HL-60/S4 (cell line): ENCODE data around the gene LYL1.

Source experiments
- in situ Hi-C: fragments of 300-500 bp; cut with MboI; formaldehyde crosslinking; loops from 2 replicates; pipeline ENCODE4 v1.14.3; 2022; ENCODE audit warnings: low sequenced_read_pairs

The LYL1 gene

GRCh38 chr19:13110099-13110610 is 7.5 kb upstream of the LYL1 start:
- in situ Hi-C loops = no loop called here

DNA sequence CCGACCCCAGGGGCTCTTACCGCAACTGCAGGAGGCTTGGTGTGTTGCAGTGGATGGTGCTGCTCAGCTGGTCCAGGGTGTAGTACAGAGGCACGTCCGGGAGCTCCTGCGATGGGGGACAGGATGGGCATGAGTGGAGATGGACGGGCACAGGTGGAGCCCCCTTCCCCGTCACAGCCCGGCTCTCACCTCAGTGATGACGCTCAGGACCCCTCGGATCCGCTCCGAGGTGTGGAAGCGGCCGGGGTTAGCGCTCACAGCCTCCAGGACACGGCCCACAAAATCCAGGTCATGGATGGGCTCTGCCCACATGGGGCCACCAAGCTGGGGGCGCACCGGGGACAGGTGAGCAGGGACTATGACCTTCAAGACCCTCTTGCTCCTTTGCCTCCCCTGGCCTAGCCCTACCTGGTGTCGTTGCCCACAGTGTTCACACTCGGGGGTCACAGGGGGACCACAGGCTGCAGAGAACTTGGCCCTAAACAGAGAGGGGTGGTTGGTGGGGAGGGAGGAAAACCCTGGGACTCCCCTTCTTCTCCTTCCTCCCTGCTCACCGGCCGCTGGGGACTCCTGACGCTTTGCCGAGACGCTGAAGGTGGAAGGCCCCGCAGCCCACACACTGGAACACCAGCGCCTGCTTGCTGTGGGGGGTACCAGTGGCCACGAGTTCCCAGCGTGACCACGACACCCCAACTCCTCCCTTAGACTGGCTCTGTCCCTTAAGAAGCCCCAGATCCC is 6.9 kb upstream of the LYL1 start:
- in situ Hi-C loops = no loop called here

- in situ Hi-C loops = no loop called here
Measured at GRCh38 chr19:13104848-13105711, 2.4 kb upstream of the LYL1 start.

GRCh38 chr19:13104360-13104847 is 1.7 kb upstream of the LYL1 start:
- in situ Hi-C loops = no loop called here

- in situ Hi-C loops = no loop called here
Measured at GRCh38 chr19:13103581-13104359, 1.1 kb upstream of the LYL1 start.

- in situ Hi-C loops = no loop called here
Measured at GRCh38 chr19:13102416-13102665, 317 bp downstream of the LYL1 start.

GRCh38 chr19:13101590-13102415 is 855 bp downstream of the LYL1 start:
- in situ Hi-C loops = no loop called here

GRCh38 chr19:13100841-13101589 is 1.6 kb downstream of the LYL1 start:
- in situ Hi-C loops = no loop called here

- in situ Hi-C loops = no loop called here
Measured at GRCh38 chr19:13100031-13100588, 2.5 kb downstream of the LYL1 start.

DNA sequence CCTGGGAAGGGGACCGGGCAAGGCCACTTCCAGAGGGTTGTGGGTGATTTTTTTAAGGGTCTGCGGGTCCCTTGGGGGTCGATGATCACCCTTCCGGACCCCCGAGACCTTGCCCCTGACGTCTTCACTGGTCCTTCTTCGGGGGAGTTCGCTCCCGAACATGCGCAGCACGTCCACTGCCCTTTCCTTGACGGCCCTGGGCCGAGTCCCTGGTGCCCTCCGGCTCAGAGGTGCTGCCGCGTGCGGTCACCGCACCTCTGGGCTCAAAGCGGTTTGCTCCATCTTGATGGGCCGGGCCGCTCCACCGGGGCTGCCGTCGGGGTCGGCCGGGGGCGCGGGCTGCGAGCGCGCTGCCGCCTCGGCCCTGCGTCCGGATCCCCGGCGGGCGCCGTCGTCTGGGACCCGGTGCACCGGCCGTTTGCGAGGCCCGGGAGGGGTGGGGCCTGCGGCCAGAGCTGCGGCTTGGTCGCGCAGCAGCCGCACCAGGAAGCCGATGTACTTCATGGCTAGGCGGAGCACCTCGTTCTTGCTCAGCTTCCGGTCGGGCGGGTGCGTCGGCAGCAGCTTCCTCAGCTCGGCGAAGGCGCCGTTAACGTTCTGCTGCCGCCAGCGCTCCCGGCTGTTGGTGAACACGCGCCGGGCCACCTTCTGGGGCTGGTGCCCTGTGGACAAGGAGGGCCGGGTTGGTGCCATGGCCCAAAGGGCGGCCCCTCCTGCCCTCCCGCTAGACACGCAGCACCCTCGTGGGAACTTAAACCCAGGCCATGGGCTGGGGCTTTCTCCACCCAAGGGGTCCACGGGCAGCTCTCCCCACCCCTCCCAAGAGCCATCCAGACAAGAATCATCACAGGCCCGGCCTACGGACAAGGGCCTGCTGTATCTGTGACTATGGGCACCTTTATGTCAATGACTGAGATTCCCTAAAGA is 3.3 kb downstream of the LYL1 start:
- in situ Hi-C loops = no loop called here

- in situ Hi-C loops = no loop called here
Measured at GRCh38 chr19:13098277-13099072, 4.2 kb downstream of the LYL1 start.

DNA sequence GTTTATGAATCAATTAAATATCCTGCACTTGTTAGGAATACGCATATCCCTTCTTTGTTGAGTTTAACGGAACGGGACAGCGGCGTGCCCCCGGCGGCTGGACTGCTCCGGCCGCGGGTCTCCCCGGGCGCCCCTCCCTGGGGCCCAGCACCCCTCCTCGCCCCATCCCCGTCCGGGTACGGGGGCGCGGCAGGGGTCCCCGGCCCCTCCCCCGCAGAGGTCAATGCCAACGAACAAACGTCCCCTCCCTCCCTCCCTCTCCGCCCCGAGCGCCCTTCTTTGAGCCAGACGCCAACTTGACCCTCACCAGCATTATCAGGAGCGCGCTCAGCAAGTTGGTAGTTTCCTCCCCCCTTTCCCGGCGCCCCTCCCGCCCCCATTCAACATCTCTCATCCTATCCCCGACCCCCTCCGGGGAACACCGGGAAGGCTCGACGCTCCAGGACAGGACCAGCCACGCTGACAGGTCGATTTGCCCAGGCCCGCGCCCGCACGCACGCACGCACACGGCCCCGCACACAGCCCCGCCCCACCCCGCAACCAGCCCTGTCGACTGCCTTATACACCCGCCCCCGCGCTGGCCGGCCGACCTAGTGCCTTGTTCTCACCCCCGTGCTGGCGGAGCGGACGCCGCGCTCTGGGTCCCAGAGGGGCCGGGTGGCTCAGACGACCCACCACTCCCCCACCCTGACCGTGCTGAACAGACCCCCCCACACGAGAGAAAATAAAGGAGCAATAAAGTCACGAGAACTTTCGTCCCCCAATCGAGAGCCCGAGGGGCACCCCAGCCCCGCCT is 5.0 kb downstream of the LYL1 start:
- in situ Hi-C loops = no loop called here

DNA sequence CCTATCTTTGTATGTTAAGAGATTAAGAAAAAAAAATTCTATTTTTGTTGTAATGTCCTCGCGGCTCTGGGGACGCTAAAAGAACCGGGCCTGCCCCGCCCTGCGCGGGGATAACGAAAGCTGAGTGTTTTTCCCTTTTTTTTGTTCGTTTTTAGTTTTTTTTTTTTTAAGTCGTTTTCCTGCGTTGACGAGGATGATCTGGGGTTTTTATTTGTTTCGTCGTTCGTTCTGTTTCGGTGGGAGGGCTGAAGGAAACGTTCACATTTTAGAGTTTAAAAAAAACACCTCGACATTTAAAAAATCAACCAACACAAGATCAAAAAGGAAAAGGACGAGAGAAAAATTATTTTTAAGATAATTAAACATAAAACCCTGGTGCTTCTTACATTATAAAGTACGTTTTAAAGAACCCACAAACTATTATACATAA is 5.6 kb downstream of the LYL1 start:
- in situ Hi-C loops = no loop called here

DNA sequence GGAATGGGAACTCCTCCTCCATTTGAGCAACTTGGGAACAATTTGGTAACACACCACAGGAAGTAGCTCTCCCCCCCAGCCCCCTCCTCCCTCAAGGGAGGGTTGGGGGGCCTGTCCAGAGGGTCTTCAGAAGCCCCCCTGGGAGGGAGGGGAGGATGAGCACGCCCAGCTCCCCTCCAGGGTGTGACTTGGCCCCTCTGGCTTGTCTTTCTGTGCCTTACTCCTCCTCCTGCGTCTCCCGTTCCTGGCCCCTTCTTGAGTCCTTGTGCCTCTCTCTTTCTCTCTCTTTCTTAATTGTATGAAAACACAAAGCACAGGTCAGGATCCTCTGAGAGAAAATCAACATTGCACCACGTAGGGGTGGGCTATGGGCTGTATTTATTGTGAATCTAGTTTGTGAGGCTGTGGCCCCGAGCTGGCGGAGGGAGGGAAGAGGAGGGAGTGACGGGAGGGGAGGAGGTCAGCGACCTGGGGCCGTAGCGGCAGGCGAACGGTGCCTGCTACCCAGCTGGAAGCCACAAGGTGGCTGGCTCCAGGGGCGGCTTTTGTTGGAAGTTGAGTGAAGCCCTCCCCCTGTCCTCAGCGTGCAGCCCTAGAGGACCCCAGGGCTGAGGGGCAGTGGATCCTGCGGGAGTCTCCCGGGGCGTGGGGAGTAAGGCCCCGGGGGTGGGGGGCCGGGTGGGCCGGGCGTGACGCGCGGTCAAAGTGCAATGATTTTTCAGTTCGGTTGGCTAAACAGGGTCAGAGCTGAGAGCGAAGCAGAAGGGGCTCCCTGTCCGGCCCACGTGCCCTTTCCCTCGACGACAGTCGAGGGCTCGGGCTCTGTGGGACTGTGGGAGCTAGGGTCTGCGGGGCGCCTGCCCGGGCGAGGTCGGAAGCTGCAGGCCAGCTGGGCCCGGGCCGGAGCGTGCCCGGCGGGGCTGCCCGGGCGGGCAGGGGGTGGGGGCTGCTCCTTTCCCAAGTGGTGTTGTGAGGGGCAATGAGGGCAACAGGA is 6.4 kb downstream of the LYL1 start:
- in situ Hi-C loops = no loop called here

GRCh38 chr19:13095393-13095784 is 7.3 kb downstream of the LYL1 start:
- in situ Hi-C loops = no loop called here
